Memory B cell (primary cell): ENCODE measurements around the gene TAC3.

Experiments
- ATAC-seq: fragments of 150-1000 bp; cut with Tn5 transposase; 2 replicates; pipeline ENCODE4 v1.10.0; 2021; ENCODE audit warnings: low read depth, mild to moderate bottlenecking, moderate library complexity
- DNase-seq, 2 donors: peaks; one replicate each; pipeline ENCODE4 v3.0.0; 2022; ENCODE audit warnings: low spot score in 2 of 2
- H3K27ac Mint-ChIP-seq: one replicate; pipeline ENCODE4 v1.8.0; 2022; ENCODE audit warnings: mild to moderate bottlenecking, moderate library complexity, mixed read lengths
- H3K27me3 Mint-ChIP-seq: one replicate; pipeline ENCODE4 v1.8.0; 2022; ENCODE audit warnings: mixed read lengths
- H3K36me3 Mint-ChIP-seq: one replicate; pipeline ENCODE4 v1.8.0; 2022; ENCODE audit warnings: mild to moderate bottlenecking, mixed read lengths
- H3K4me1 Mint-ChIP-seq: one replicate; pipeline ENCODE4 v1.8.0; 2022; ENCODE audit warnings: mixed read lengths
- H3K4me3 Mint-ChIP-seq: one replicate; pipeline ENCODE4 v1.8.0; 2022; ENCODE audit warnings: mild to moderate bottlenecking, moderate library complexity, mixed read lengths
- H3K9me3 Mint-ChIP-seq: one replicate; pipeline ENCODE4 v1.8.0; 2022; ENCODE audit warnings: mixed read lengths

TAC3 gene

GRCh38 chr12:57004651-57005050, 11.7 kb downstream of the TAC3 start:
- Mint-ChIP-seq H3K9me3 (no peaks in the 10 kb centered on the region), H3K4me3 (no peak overlapping the region), H3K36me3 (peaks cover 12% of the 10 kb centered on the region), H3K4me1 (peaks cover 30% of the 10 kb centered on the region), H3K27ac (no peak overlapping the region), H3K27me3 (no peaks in the 10 kb centered on the region)
- no peak for DNase-seq
- no peak for ATAC-seq

- H3K4me1 Mint-ChIP-seq: peaks cover 37% of the 10 kb centered on the region
- ATAC-seq (no peak), DNase-seq (no peak)
- no peak overlapping the region for H3K27ac Mint-ChIP-seq
- no peaks in the 10 kb centered on the region for H3K27me3 Mint-ChIP-seq
- H3K4me3 Mint-ChIP-seq: no peak overlapping the region
- no peaks in the 10 kb centered on the region for H3K9me3 Mint-ChIP-seq
- H3K36me3 Mint-ChIP-seq: peaks cover 12% of the 10 kb centered on the region
Observed at GRCh38 chr12:57003395-57003794, 12.9 kb downstream of the TAC3 start.

GRCh38 chr12:57001448-57001906, 14.9 kb downstream of the TAC3 start:
- peak; percentile 71 to 72 for DNase-seq
- Mint-ChIP-seq H3K27ac (no peak overlapping the region), H3K4me3 (no peak overlapping the region)

GRCh38 chr12:57000393-57000792, 15.9 kb downstream of the TAC3 start:
- H3K9me3 Mint-ChIP-seq: no peaks in the 10 kb centered on the region
- no peak for ATAC-seq
- no peak for DNase-seq
- no peak overlapping the region for H3K4me3 Mint-ChIP-seq
- peak overlapping the region; percentile 38 for H3K27ac Mint-ChIP-seq
- H3K27me3 Mint-ChIP-seq: no peaks in the 10 kb centered on the region
- peaks cover 40% of the 10 kb centered on the region for H3K4me1 Mint-ChIP-seq
- peaks cover 20% of the 10 kb centered on the region for H3K36me3 Mint-ChIP-seq

More at GRCh38 chr12:57001448-57001906, 14.9 kb downstream of the TAC3 start:
- Mint-ChIP-seq H3K36me3 (peaks cover 15% of the 10 kb centered on the region), H3K27me3 (no peaks in the 10 kb centered on the region), H3K4me1 (peaks cover 39% of the 10 kb centered on the region), H3K9me3 (no peaks in the 10 kb centered on the region)
- peak; percentile 49 for ATAC-seq

- H3K4me3 Mint-ChIP-seq: no peak overlapping the region
- H3K9me3 Mint-ChIP-seq: no peaks in the 10 kb centered on the region
- no peaks in the 10 kb centered on the region for H3K27me3 Mint-ChIP-seq
- H3K27ac Mint-ChIP-seq: peak overlapping the region; percentile 71
- DNase-seq (no peak), ATAC-seq (no peak)
- H3K4me1 Mint-ChIP-seq: peaks cover 36% of the 10 kb centered on the region
- peaks cover 22% of the 10 kb centered on the region for H3K36me3 Mint-ChIP-seq
Observed at GRCh38 chr12:56999456-56999855, 16.9 kb downstream of the TAC3 start.

- H3K27me3 Mint-ChIP-seq: no peaks in the 10 kb centered on the region
- no peak for DNase-seq
- peak; percentile 84 for ATAC-seq
- peaks cover 33% of the 10 kb centered on the region for H3K4me1 Mint-ChIP-seq
- H3K36me3 Mint-ChIP-seq: peaks cover 17% of the 10 kb centered on the region
- peak overlapping the region; percentile 43 for H3K4me3 Mint-ChIP-seq
- H3K27ac Mint-ChIP-seq: peak overlapping the region; percentile 71
- H3K9me3 Mint-ChIP-seq: no peaks in the 10 kb centered on the region
Observed at GRCh38 chr12:56998981-56999380, 17.3 kb downstream of the TAC3 start.

GRCh38 chr12:56998316-56998715, 18.0 kb downstream of the TAC3 start:
- DNase-seq: no peak
- ATAC-seq: no peak
- Mint-ChIP-seq H3K4me1 (peaks cover 30% of the 10 kb centered on the region), H3K27me3 (no peaks in the 10 kb centered on the region), H3K4me3 (no peak overlapping the region), H3K27ac (no peak overlapping the region), H3K9me3 (no peaks in the 10 kb centered on the region), H3K36me3 (peaks cover 14% of the 10 kb centered on the region)

- H3K4me1 Mint-ChIP-seq: peaks cover 30% of the 10 kb centered on the region
- H3K36me3 Mint-ChIP-seq: peaks cover 16% of the 10 kb centered on the region
- H3K27ac Mint-ChIP-seq: no peak overlapping the region
Observed at GRCh38 chr12:56996793-56997545, 19.4 kb downstream of the TAC3 start.

GRCh38 chr12:56995930-56996496, 20.3 kb downstream of the TAC3 start:
- H3K4me1 Mint-ChIP-seq: peaks cover 29% of the 10 kb centered on the region
- no peak for ATAC-seq
- H3K27ac Mint-ChIP-seq: no peak overlapping the region
- no peak overlapping the region for H3K4me3 Mint-ChIP-seq
- peaks cover 16% of the 10 kb centered on the region for H3K36me3 Mint-ChIP-seq
- no peaks in the 10 kb centered on the region for H3K9me3 Mint-ChIP-seq
- H3K27me3 Mint-ChIP-seq: no peaks in the 10 kb centered on the region
- DNase-seq: no peak

More at GRCh38 chr12:56996793-56997545, 19.4 kb downstream of the TAC3 start:
- no peak for DNase-seq
- Mint-ChIP-seq H3K9me3 (no peaks in the 10 kb centered on the region), H3K27me3 (no peaks in the 10 kb centered on the region), H3K4me3 (no peak overlapping the region)
- ATAC-seq: no peak

GRCh38 chr12:56995201-56995929, 21.0 kb downstream of the TAC3 start:
- no peak overlapping the region for H3K27ac Mint-ChIP-seq
- ATAC-seq (no peak), DNase-seq (no peak)
- H3K4me3 Mint-ChIP-seq: no peak overlapping the region
- H3K9me3 Mint-ChIP-seq: no peaks in the 10 kb centered on the region
- H3K27me3 Mint-ChIP-seq: no peaks in the 10 kb centered on the region
- peaks cover 16% of the 10 kb centered on the region for H3K36me3 Mint-ChIP-seq
- H3K4me1 Mint-ChIP-seq: peaks cover 28% of the 10 kb centered on the region

- Mint-ChIP-seq H3K9me3 (no peaks in the 10 kb centered on the region), H3K27me3 (no peaks in the 10 kb centered on the region), H3K27ac (no peak overlapping the region), H3K4me1 (peaks cover 21% of the 10 kb centered on the region), H3K4me3 (no peak overlapping the region), H3K36me3 (peaks cover 12% of the 10 kb centered on the region)
- no peak for ATAC-seq
- no peak for DNase-seq
Observed at GRCh38 chr12:56994231-56994746, 22.0 kb downstream of the TAC3 start.

GRCh38 chr12:56993346-56993745, 23.0 kb downstream of the TAC3 start:
- H3K27me3 Mint-ChIP-seq: no peaks in the 10 kb centered on the region
- ATAC-seq: no peak
- no peak overlapping the region for H3K4me3 Mint-ChIP-seq
- peaks cover 14% of the 10 kb centered on the region for H3K4me1 Mint-ChIP-seq
- no peak overlapping the region for H3K27ac Mint-ChIP-seq
- H3K36me3 Mint-ChIP-seq: peaks cover 12% of the 10 kb centered on the region
- no peak for DNase-seq
- H3K9me3 Mint-ChIP-seq: no peaks in the 10 kb centered on the region

- Mint-ChIP-seq H3K27me3 (no peaks in the 10 kb centered on the region), H3K4me3 (no peak overlapping the region), H3K4me1 (peaks cover 14% of the 10 kb centered on the region), H3K9me3 (no peaks in the 10 kb centered on the region), H3K36me3 (peaks cover 10% of the 10 kb centered on the region), H3K27ac (no peak overlapping the region)
- DNase-seq (peak in 1 of 2 donors; percentile 5), ATAC-seq (no peak)
Observed at GRCh38 chr12:56991319-56992246, 24.7 kb downstream of the TAC3 start.
